HCT116 (cell line): ENCODE data around the gene APOBEC3F. TPM values are rescaled to one million over a fixed set of nuclear protein-coding genes. Genes with fewer than 3 reads are reported as not detected.

Source experiments
- ATAC-seq: fragments of 200-7000 bp; cut with Tn5 transposase; 2 replicates; pipeline ENCODE4 v1.9.1; 2020; ENCODE audit warnings: mild to moderate bottlenecking, moderate library complexity
- BruUV-seq: library from RNA; stranded (reverse); fragments of 400-500 nt; replicated peaks from 2 replicates; lab custom pipeline; 2021; lab: Mats Ljungman, UMichigan
- CTCF ChIA-PET: fragments of 300-600 bp; sonication (Branson Sonifier 250); formaldehyde crosslinking; loops from one replicate; lab custom pipeline; 2021; ENCODE audit warnings: antibody characterized with exemption; lab: Charles Lee
- POLR2A ChIA-PET: fragments of 300-600, 350-600 bp; sonication (Branson Sonifier 250); formaldehyde crosslinking; loops from one replicate; lab custom pipeline; 2021; ENCODE audit warnings: antibody characterized with exemption; lab: Charles Lee
- RAD21 ChIA-PET, 2 experiments: fragments of 300-600 bp; sonication (Branson Sonifier 250); formaldehyde crosslinking; loops; one replicate each; lab custom pipeline; 2023; ENCODE audit warnings: low total read pairs in 2 of 2; ENCODE audit not compliant: uncharacterized antibody in 2 of 2, unreplicated experiment in 2 of 2, low non-redundant PET in 1 of 2; lab: Charles Lee
- DNase-seq: peaks from one replicate; pipeline ENCODE4 v3.0.0-alpha.2; 2010; ENCODE audit warnings: low read depth, low spot score
- H2AFZ ChIP-seq: fragments of 200-600 bp; shearing (Covaris generic), sonication (generic); 2 replicates; pipeline ENCODE4 v1.6.1; 2017; ENCODE audit warnings: low read depth, mixed run types, mixed read lengths, antibody characterized with exemption, low read length; ENCODE audit not compliant: poor library complexity, severe bottlenecking
- H3K27ac ChIP-seq: 2 replicates; pipeline ENCODE4 v1.5.1; 2012; ENCODE audit warnings: low read depth, low read length
- H3K27me3 ChIP-seq: fragments of 200-600 bp; sonication (generic); 2 replicates; pipeline ENCODE4 v1.6.1; 2016; ENCODE audit warnings: mixed run types, low read length, mixed read lengths; ENCODE audit not compliant: insufficient read depth
- H3K36me3 ChIP-seq, 2 experiments: fragments of 200-500 bp in 1 of 2; fragments of 200-600 bp in 1 of 2; sonication (Bioruptor generic) in 1 of 2; sonication (generic) in 1 of 2; 2 replicates each; pipeline versions ENCODE4 v1.5.1 to v1.6.1; 2014 to 2016; ENCODE audit warnings: low read length in 2 of 2, inconsistent platforms in 1 of 2, mixed read lengths in 1 of 2, mixed run types in 1 of 2; ENCODE audit not compliant: insufficient read depth in 2 of 2, control insufficient read depth in 1 of 2
- H3K4me1 ChIP-seq, 2 experiments: fragments of 200-600 bp in 1 of 2; sonication (generic) in 1 of 2; 2 replicates each; pipeline versions ENCODE4 v1.5.1 to v1.6.1; 2012 to 2017; ENCODE audit warnings: low read length in 2 of 2, inconsistent platforms in 1 of 2, mild to moderate bottlenecking in 1 of 2, mixed read lengths in 1 of 2, mixed run types in 1 of 2, moderate library complexity in 1 of 2; ENCODE audit not compliant: insufficient read depth in 2 of 2, control insufficient read depth in 1 of 2
- H3K4me2 ChIP-seq: fragments of 200-600 bp; sonication (generic); 2 replicates; pipeline ENCODE4 v1.6.1; 2017; ENCODE audit warnings: mixed run types, low read length, mixed read lengths
- H3K4me3 ChIP-seq, 2 experiments: fragments of 200-600 bp in 1 of 2; sonication (generic) in 1 of 2; replicated peaks in 1 of 2; 2 replicates each; pipeline ENCODE4 v1.5.1; 2011 to 2016; ENCODE audit warnings: low read length in 2 of 2, control low read depth in 1 of 2, low read depth in 1 of 2, mild to moderate bottlenecking in 1 of 2, mixed read lengths in 1 of 2, mixed run types in 1 of 2
- H3K79me2 ChIP-seq: fragments of 200-600 bp; sonication (generic); 2 replicates; pipeline ENCODE4 v1.6.1; 2017; ENCODE audit warnings: mild to moderate bottlenecking, mixed run types, low read length, moderate library complexity, mixed read lengths; ENCODE audit not compliant: insufficient read depth
- H3K9ac ChIP-seq: fragments of 200-600 bp; sonication (generic); 2 replicates; pipeline ENCODE4 v1.6.1; 2016; ENCODE audit warnings: low read length, mixed read lengths
- H3K9me2 ChIP-seq: fragments of 200-600 bp; sonication (generic), shearing (Covaris generic); 2 replicates; pipeline ENCODE4 v1.6.1; 2017; ENCODE audit warnings: mixed run types, mild to moderate bottlenecking, moderate library complexity; ENCODE audit not compliant: insufficient read depth
- H3K9me3 ChIP-seq, 2 experiments: fragments of 200-500 bp in 1 of 2; fragments of 200-600 bp in 1 of 2; sonication (Bioruptor generic) in 1 of 2; sonication (generic) in 1 of 2; 2 replicates each; pipeline ENCODE4 v1.6.1; 2014 to 2017; ENCODE audit warnings: low read length in 2 of 2, mixed read lengths in 2 of 2, inconsistent platforms in 1 of 2, low read depth in 1 of 2, mild to moderate bottlenecking in 1 of 2, mixed run types in 1 of 2, moderate library complexity in 1 of 2; ENCODE audit not compliant: control insufficient read depth in 1 of 2, insufficient read depth in 1 of 2
- H4K20me1 ChIP-seq: fragments of 200-600 bp; sonication (generic), shearing (Covaris generic); 2 replicates; pipeline ENCODE4 v1.6.1; 2017; ENCODE audit warnings: mixed run types, mild to moderate bottlenecking, moderate library complexity; ENCODE audit not compliant: insufficient read depth
- ATF3 ChIP-seq: IDR thresholded peaks from 2 replicates; pipeline ENCODE4 v1.6.1; 2012
- CBX3 ChIP-seq: IDR thresholded peaks from 2 replicates; pipeline ENCODE4 v1.6.1; 2012; ENCODE audit warnings: low read depth
- EGR1 ChIP-seq: IDR thresholded peaks from 2 replicates; pipeline ENCODE4 v1.6.1; 2012; ENCODE audit warnings: low read depth
- ELF1 ChIP-seq: IDR thresholded peaks from 2 replicates; pipeline ENCODE4 v1.6.1; 2012; ENCODE audit warnings: low read depth, borderline replicate concordance
- EZH2 ChIP-seq: fragments of 200-600 bp; sonication (generic); IDR thresholded peaks from 2 replicates; pipeline ENCODE4 v1.6.1; 2017; ENCODE audit warnings: antibody characterized with exemption, mixed run types
- EZH2phosphoT487 ChIP-seq: fragments of 200-600 bp; IDR thresholded peaks from 2 replicates; pipeline ENCODE4 v1.6.1; 2018; ENCODE audit warnings: antibody characterized with exemption, borderline replicate concordance
- MAX ChIP-seq: IDR thresholded peaks from 2 replicates; pipeline ENCODE4 v1.6.1; 2012
- POLR2AphosphoS5 ChIP-seq: IDR thresholded peaks from 2 replicates; pipeline ENCODE4 v1.6.1; 2011; ENCODE audit warnings: mild to moderate bottlenecking, low read depth, low read length, moderate library complexity
- RAD21 ChIP-seq: IDR thresholded peaks from 2 replicates; pipeline ENCODE4 v1.6.1; 2012; ENCODE audit warnings: low read depth, mild to moderate bottlenecking
- REST ChIP-seq: IDR thresholded peaks from 2 replicates; pipeline ENCODE4 v1.6.1; 2012; ENCODE audit warnings: low read depth
- SIN3A ChIP-seq: IDR thresholded peaks from 2 replicates; pipeline ENCODE4 v1.6.1; 2012; ENCODE audit warnings: low read depth
- SP1 ChIP-seq: IDR thresholded peaks from 2 replicates; pipeline ENCODE4 v1.6.1; 2012; ENCODE audit warnings: low read depth
- SRF ChIP-seq: IDR thresholded peaks from 2 replicates; pipeline ENCODE4 v1.6.1; 2012; ENCODE audit warnings: low read depth
- YY1 ChIP-seq: IDR thresholded peaks from 2 replicates; pipeline ENCODE4 v1.6.1; 2011; ENCODE audit warnings: low read length, low read depth, moderate library complexity, mild to moderate bottlenecking; ENCODE audit not compliant: insufficient replicate concordance; ENCODE audit errors: extremely low read depth
- ZFX ChIP-seq: fragments of 450-650 bp; IDR thresholded peaks from 2 replicates; pipeline ENCODE4 v1.6.1; 2017
- ZNF274 ChIP-seq: fragments of 200-500 bp; sonication (Bioruptor generic); IDR thresholded peaks from 2 replicates; pipeline ENCODE4 v1.6.1; 2014; ENCODE audit warnings: mild to moderate bottlenecking, low read depth, low read length, inconsistent platforms
- intact Hi-C: fragments of 100-400 bp; cut with micrococcal nuclease; formaldehyde crosslinking; loops from 2 replicates; pipeline ENCODE4 v1.10.0; 2022
- total RNA-seq: library from RNA; stranded (reverse); gene quantifications from one replicate; pipeline ENCODE4 v1.2.1, GENCODE V29; 2021; ENCODE audit not compliant: unreplicated experiment
- TF ChIP-seq, protein P1 (sequence below): IDR thresholded peaks from 2 replicates; pipeline ENCODE4 v1.6.1; 2011; ENCODE audit warnings: mild to moderate bottlenecking, low read length, moderate library complexity; ENCODE audit not compliant: insufficient replicate concordance; ENCODE audit errors: extremely low read depth

Gene APOBEC3F
- total RNA-seq, 1 experiment from 2014 or later = 11.1 TPM

GRCh38 chr22:38997518-38997917 is 43.1 kb upstream of the APOBEC3F start:
- BruUV-seq = no TSS peak
- Histone ChIP-seq H3K4me1 (peaks cover under 1% of the 10 kb centered on the region in 2 experiments; a peak in 2 of 4 replicates), H3K4me3 (no peak overlapping the region), H3K79me2 (no peaks in the 10 kb centered on the region), H3K27me3 (no peaks in the 10 kb centered on the region), H3K27ac (no peak overlapping the region), H3K4me2 (no peak overlapping the region), H3K36me3 (no peaks in the 10 kb centered on the region)
- intact Hi-C loops = no loop called here
- no peak for ATAC-seq
- RAD21 ChIA-PET = no interaction called here
- TF ChIP-seq ZNF274 = no peak
- TF ChIP-seq EZH2phosphoT487 = no peak
- TF ChIP-seq ZFX = no peak
- TF ChIP-seq EGR1 = no peak
- no peak for TF ChIP-seq SIN3A
- TF ChIP-seq RAD21 = no peak
- TF ChIP-seq CBX3 = no peak
- no peak for TF ChIP-seq MAX
- TF ChIP-seq EZH2 = no peak
- no peak for TF ChIP-seq ATF3
- TF ChIP-seq ELF1 = no peak
- TF ChIP-seq SP1 = no peak
- no peak for TF ChIP-seq REST
- TF ChIP-seq YY1 = no peak
- TF ChIP-seq, protein P1, sequence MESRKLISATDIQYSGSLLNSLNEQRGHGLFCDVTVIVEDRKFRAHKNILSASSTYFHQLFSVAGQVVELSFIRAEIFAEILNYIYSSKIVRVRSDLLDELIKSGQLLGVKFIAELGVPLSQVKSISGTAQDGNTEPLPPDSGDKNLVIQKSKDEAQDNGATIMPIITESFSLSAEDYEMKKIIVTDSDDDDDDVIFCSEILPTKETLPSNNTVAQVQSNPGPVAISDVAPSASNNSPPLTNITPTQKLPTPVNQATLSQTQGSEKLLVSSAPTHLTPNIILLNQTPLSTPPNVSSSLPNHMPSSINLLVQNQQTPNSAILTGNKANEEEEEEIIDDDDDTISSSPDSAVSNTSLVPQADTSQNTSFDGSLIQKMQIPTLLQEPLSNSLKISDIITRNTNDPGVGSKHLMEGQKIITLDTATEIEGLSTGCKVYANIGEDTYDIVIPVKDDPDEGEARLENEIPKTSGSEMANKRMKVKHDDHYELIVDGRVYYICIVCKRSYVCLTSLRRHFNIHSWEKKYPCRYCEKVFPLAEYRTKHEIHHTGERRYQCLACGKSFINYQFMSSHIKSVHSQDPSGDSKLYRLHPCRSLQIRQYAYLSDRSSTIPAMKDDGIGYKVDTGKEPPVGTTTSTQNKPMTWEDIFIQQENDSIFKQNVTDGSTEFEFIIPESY = no peak
- TF ChIP-seq SRF = no peak
- TF ChIP-seq POLR2AphosphoS5 = no peak
- TF ChIP-seq, all 23 proteins: peak for 0
- DNase-seq = no peak
- Histone ChIP-seq H4K20me1 (no peaks in the 10 kb centered on the region), H3K9me2 (no peaks in the 10 kb centered on the region), H3K9ac (no peak overlapping the region), H2AFZ (no peak overlapping the region), H3K9me3 (no peaks in the 10 kb centered on the region)
- ChIA-PET POLR2A (no interaction called here), CTCF (no interaction called here)
